SIG-M5 treated with dmso at 0.1 percent for 504 hours (cell line): ENCODE data around the gene CD36.
"Not testable (repeated sequence)": the region's sequence is repeated elsewhere in the genome, so short reads cannot be mapped to it uniquely, and the experiment has no call there.

Experiments used
- DNase-seq: peaks from one replicate; lab custom pipeline; 2025; ENCODE audit not compliant: unreplicated experiment; lab: John Stamatoyannopoulos, UW

CD36 gene

DNA sequence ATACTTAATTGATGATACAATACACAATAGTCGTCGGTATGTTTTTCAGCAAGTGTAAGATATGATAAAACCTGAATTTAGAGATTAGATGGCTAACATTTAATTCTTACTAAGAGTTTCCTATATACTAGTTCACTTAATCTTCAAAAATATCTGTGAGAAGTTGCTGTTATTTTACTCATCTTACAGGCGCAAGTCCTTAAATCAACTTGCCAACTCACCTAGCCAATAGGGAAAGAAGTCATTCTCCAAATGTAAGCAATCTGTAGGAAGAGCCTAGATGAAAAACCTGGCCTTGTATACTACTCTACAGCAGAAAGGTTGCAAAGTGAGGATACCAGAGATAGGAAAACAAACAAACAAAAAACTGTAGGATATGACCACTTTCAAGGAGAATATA is 10.6 kb downstream of the CD36 start:
- DNase-seq, result no peak

DNA sequence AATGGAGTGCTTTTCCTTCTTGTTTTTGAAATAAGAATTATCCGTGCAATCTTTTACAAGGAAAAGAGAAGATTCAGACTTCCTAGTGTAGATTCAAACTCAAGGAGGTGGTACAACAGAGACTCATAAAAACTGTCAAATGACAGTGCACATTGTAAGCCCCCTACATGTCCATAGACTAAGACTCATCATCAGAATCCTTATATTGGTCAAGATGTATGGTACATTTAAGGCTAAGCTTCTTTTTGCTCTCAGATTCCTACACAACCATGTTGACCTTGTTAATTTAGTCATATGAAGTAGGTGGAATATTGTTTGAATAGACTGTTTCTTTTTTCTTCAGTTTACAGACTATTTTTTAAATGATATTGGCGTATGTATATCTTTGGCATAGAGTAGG is 11.6 kb downstream of the CD36 start:
- DNase-seq, result no peak

DNA sequence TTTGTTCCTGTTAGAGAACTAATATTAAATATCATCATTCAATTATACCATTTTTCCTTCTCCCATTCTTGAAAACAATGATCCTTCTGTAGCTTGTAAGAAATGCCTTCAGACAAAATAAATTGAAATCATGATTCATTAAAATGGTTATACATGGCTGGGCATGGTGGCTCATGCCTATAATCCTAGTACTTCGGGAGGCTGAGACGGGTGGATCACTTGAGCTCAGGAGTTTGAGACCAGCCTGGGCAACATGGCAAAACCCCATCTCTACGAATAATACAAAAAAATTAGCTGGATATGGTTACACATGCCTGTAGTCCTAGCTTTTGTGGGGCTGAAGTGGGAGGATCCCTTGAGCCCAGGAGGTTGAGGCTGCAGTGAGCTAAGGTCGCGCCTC is 13.0 kb downstream of the CD36 start:
- no peak for DNase-seq

GRCh38 chr7:80653244-80653643 is 14.8 kb downstream of the CD36 start:
- DNase-seq, result no peak

DNA sequence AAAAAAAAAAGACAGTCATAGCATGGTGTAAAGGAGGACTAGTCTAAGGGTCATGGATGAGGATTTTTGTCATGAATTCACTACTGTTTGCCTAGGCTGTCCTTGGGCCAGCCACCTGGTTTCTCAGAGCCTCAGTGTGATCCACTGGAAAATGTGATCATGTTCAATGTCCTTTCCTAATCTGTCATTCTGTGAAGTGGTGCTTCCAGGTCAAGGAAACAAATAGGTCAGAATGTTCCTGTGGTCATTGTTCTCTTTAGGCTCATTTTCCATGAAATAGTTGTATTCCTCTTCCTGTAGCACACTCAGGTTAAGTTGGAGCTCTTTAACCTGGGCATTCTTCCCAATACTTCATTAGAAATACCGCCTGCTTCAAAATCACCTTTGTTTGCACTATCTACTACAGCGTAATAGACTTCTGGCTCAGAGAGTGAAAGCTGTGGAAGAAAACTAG is 16.5 kb downstream of the CD36 start:
- no peak for DNase-seq

DNA sequence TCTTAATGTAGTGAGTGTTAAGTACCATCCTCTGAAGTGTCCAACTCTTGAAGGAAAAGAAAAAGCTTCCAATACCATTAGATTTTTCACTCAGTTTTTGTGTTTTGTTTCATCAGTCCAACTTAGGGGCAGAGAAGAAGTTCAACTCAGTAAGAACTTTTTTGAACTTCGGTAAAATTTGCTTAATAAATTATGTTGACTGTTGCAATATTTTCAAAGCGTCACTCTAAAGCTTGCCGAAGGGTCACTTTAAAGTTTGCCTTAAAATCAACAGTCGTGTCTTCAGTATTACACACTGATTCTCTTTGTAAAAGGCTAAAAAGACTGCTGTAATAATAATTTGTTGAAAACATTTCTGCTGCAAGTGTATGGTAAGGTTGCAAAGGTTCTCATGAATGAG is 17.6 kb downstream of the CD36 start:
- no peak for DNase-seq

DNA sequence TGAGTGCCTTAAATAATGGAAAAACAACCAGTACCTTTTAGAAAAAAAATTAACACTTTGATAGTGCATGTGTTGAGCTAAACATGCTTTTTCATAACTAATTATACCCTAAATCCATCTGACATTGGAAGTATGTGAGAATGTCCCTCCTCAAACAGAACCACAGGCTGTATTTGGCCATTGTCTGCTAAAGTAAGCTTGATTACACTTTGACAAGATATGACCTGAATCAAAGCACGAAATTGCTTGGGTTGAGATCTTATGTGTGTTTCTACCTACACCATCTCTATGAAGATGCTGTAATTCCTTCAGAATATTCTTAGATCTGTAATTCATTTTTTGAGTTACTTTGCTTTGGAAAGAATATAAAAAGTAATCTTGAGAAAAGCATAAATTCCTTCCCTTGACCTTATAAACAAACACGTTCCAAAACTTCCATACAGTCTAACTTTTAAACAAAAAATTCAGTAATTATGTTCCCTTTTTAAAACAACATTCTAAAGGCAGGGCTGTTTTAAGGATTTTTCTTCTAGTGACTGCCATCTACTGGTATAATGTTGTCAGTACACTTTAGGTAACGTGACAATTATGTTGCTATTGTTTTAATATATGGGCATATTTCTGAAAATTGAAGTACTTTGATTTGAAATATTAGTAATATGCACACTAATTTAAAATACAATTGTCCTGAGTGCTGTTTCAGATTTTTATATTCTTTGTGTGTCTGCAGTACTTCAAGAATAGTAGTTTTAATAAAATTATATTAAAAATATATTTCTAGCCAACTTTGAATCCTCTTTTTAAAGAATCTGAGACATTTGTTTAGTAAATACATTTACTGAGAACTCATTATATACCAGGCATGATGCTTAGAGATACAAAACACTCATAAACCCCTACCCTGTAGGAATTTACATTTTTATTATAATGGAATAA is 20.9 kb downstream of the CD36 start:
- peak; percentile 45 for DNase-seq

GRCh38 chr7:80660939-80661338 is 22.5 kb downstream of the CD36 start:
- no peak for DNase-seq

- no peak for DNase-seq
These were observed 23.3 kb downstream of the CD36 start for GRCh38 chr7:80661729-80662128.

DNA sequence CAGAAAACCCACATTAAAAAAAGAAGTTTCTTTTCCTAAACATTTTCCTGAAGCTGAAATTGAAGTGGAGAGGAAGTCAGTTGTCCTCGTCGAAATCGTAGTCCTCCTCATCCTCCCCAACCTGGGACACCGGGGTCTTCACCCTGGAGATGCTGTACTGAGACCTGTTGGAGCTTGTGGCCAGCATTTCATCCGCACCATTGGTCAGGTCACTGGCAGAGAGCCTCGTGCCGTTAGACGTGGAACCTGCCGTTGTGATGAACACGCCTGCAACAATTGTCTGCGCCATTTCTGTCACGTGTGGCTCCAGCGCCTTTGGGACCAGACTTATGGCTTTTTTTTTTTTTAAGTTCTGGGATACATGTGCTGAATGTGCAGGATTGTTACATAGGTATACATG is 23.8 kb downstream of the CD36 start:
- DNase-seq, result no peak

DNA sequence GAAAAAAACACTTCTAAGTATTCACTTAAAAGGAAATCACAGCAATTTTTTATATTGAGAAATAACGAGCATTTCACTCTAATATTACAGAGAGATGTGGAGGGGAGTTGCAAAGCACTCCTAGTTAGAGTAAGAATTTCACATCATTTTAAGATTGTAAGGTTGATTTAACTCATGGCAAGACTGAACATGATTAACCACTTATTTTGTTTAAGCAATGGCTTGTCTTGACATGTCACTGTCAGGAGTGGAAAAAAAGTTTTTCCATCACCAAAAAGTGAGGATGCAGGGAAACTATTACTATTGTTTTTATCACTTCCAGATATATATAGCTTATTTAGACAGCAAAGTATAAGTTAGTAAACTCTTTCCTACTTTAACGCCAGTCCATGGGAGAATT is 27.1 kb downstream of the CD36 start:
- DNase-seq, result no peak

DNA sequence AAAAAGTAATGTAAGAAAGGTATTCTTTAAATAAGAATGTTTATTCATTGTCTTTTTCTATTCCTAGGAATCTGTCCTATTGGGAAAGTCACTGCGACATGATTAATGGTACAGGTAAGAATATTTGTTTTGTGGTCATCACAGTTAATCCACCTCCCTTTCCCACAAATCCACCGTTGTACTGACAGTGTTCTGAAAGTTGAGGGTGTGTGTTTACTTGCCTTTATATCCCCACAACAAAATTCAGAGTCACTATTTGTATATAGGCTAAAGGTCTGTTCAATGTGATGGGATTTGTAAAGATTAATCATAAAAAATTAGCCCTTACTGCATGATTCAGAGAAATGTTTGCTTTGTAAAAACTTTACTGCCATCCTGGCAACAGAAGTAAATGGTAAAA is 27.9 kb downstream of the CD36 start:
- no peak for DNase-seq

- DNase-seq, result not testable (repeated sequence)
These were observed 30.9 kb downstream of the CD36 start for GRCh38 chr7:80669367-80669766.

GRCh38 chr7:80671744-80672143 is 33.3 kb downstream of the CD36 start:
- no peak for DNase-seq

- DNase-seq, result no peak
These were observed 36.6 kb downstream of the CD36 start for GRCh38 chr7:80675090-80675489.

GRCh38 chr7:80676404-80676803 is 38.0 kb downstream of the CD36 start:
- no peak for DNase-seq

DNA sequence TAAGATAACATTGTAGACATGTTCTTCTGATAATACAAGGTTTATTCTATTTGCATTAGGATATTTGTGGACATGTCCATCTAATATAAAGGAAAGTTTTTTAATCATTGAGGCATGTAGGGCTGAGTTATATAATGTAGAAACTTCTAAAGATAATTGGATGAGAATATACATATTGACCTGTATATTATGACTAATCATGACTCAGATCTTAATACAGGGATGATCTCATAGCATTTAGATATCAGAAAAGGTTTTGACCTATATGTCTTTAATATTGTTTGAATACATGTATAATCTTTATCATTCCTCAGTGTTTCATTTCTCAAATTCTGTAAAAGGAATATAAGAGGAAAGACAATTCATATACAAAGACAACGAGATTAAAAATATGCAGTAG is 39.2 kb downstream of the CD36 start:
- DNase-seq, result no peak

- no peak for DNase-seq
These were observed 40.3 kb downstream of the CD36 start for GRCh38 chr7:80678707-80679106.

- DNase-seq, result peak; percentile 71
These were observed 41.8 kb downstream of the CD36 start for GRCh38 chr7:80679921-80680907.

DNA sequence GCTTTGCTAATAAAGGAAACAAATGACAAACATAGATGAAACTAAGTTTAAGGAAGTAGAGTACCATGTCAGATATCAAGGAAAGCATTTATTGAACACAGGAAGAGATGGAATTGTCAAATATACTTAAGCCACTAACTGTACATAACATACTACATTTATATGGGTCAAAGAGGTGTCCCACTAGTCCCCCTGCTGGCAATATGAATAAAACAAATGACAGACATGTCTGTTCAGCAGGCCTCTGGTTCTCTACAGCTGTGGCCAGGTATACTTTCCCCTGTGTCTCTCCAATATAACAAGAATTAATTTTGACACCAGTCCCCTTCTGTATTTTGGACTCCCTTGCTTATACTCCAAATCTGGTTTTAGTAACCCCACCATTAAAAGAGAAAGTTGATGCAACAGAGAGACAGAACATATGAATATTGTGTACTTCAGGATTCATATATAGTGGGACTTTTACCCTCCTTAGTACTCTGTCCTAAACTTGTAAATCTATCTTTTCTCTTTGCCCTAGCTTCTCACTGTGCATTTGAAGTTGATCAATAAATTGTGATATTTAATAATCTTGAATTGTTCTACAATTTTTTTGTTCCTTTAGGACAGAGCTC is 42.9 kb downstream of the CD36 start:
- DNase-seq, result peak; percentile 57

DNA sequence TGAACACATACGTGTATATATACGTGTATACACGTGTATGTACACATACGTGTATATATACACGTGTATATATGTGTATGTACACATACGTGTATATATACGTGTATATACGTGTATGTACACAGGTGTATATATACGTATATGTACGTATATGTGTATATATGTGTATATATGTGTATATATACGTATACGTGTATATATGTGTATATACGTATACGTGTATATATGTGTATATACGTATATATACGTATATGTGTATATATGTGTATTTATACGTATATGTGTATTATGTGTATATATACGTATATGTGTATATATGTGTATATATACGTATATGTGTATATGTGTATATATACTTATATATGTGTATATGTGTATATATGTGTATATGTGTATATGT is 44.3 kb downstream of the CD36 start:
- DNase-seq, result no peak
